Astrocyte (in vitro differentiated cells and primary cell): ENCODE data around the gene RABGAP1L. TPM values are rescaled to one million over a fixed set of nuclear protein-coding genes. Genes with fewer than 3 reads are reported as not detected.

Source experiments
- DNase-seq: peaks from one replicate; pipeline ENCODE4 v3.0.0-alpha.2; 2010; ENCODE audit warnings: low read depth
- FAIRE-seq: peaks from 2 replicates; lab custom pipeline; 2011; peaks lifted over from hg19 to GRCh38; lab: Jason Lieb, UNC
- H2AFZ ChIP-seq: 2 replicates; pipeline ENCODE4 v1.6.0; 2012; ENCODE audit warnings: low read depth, low read length, inconsistent platforms
- H3K27ac ChIP-seq: 2 replicates; pipeline ENCODE4 v1.5.1; 2011; ENCODE audit warnings: low read depth, low read length, inconsistent platforms
- H3K27me3 ChIP-seq: 2 replicates; pipeline ENCODE4 v1.6.0; 2011; ENCODE audit warnings: low read length, inconsistent platforms; ENCODE audit not compliant: insufficient read depth
- H3K36me3 ChIP-seq: 2 replicates; pipeline ENCODE4 v1.5.1; 2011; ENCODE audit warnings: low read length, inconsistent platforms; ENCODE audit not compliant: insufficient read depth
- H3K4me1 ChIP-seq: 2 replicates; pipeline ENCODE4 v1.5.1; 2011; ENCODE audit warnings: low read length, inconsistent platforms; ENCODE audit not compliant: insufficient read depth
- H3K4me2 ChIP-seq: 2 replicates; pipeline ENCODE4 v1.6.0; 2012; ENCODE audit warnings: low read length, inconsistent platforms
- H3K4me3 ChIP-seq: 2 replicates; pipeline ENCODE4 v1.5.1; 2011; ENCODE audit warnings: low read depth, mild to moderate bottlenecking, low read length, inconsistent platforms; ENCODE audit not compliant: insufficient read depth
- H3K79me2 ChIP-seq: 2 replicates; pipeline ENCODE4 v1.6.0; 2012; ENCODE audit warnings: mild to moderate bottlenecking, low read length, inconsistent platforms; ENCODE audit not compliant: insufficient read depth
- H3K9ac ChIP-seq: 2 replicates; pipeline ENCODE4 v1.6.0; 2012; ENCODE audit warnings: mild to moderate bottlenecking, low read length, inconsistent platforms
- H3K9me3 ChIP-seq: 2 replicates; pipeline ENCODE4 v1.5.1; 2012; ENCODE audit warnings: low read depth, mild to moderate bottlenecking, low read length, inconsistent platforms; ENCODE audit not compliant: insufficient read depth
- H4K20me1 ChIP-seq: 2 replicates; pipeline ENCODE4 v1.6.0; 2012; ENCODE audit warnings: low read length, inconsistent platforms; ENCODE audit not compliant: insufficient read depth
- H3K27ac Mint-ChIP-seq: one replicate; pipeline ENCODE4 v1.8.0; 2021; ENCODE audit warnings: mild to moderate bottlenecking, mixed read lengths; ENCODE audit not compliant: unreplicated experiment
- H3K27me3 Mint-ChIP-seq: one replicate; pipeline ENCODE4 v1.8.0; 2021; ENCODE audit warnings: low read depth, mixed read lengths; ENCODE audit not compliant: unreplicated experiment
- H3K36me3 Mint-ChIP-seq: one replicate; pipeline ENCODE4 v1.8.0; 2021; ENCODE audit warnings: low read depth, mixed read lengths; ENCODE audit not compliant: unreplicated experiment
- H3K4me1 Mint-ChIP-seq: one replicate; pipeline ENCODE4 v1.8.0; 2021; ENCODE audit warnings: low read depth, mixed read lengths; ENCODE audit not compliant: unreplicated experiment
- H3K4me3 Mint-ChIP-seq: one replicate; pipeline ENCODE4 v1.8.0; 2021; ENCODE audit warnings: mild to moderate bottlenecking, moderate library complexity, mixed read lengths; ENCODE audit not compliant: unreplicated experiment
- H3K9me3 Mint-ChIP-seq: one replicate; pipeline ENCODE4 v1.8.0; 2021; ENCODE audit warnings: mild to moderate bottlenecking, mixed read lengths; ENCODE audit not compliant: unreplicated experiment
- EZH2 ChIP-seq: IDR thresholded peaks from 2 replicates; pipeline ENCODE4 v1.6.1; 2012; ENCODE audit warnings: mild to moderate bottlenecking, low read length, inconsistent platforms; ENCODE audit not compliant: insufficient read depth
- total RNA-seq: library from RNA; stranded (reverse); gene quantifications from 2 replicates; pipeline ENCODE4 v1.2.1, GENCODE V29; 2021
- TF ChIP-seq, protein P1 (sequence below): IDR thresholded peaks from 2 replicates; pipeline ENCODE4 v1.5.1; 2011; ENCODE audit warnings: low read depth, mild to moderate bottlenecking, inconsistent platforms, low read length, moderate library complexity; ENCODE audit not compliant: insufficient read depth

The RABGAP1L gene
- total RNA-seq, 1 donor from 2014 or later = 40.2 TPM

DNA sequence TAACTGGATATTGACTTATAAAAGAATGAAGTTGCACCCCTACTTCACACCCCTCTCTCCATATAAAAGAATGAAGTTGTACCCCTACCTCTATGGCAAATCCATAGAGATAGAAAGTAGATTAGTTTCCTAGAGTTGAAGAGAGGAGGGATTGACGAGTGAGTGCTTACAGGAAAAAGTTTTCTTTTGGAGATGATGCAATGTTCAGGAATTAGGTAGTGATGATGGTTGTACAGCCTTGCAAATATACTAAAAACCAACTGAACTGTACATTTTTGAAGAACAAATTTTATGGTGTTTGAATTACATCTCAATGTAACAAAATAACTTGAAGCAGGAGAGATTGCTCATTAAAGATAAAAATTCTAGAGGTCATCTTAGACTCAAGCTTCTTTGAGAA lies 561.3 kb downstream of the RABGAP1L start:
- H3K4me2 ChIP-seq = no peak overlapping the region
- no peaks in the 10 kb centered on the region for H4K20me1 ChIP-seq
- H3K4me1 ChIP-seq = no peaks in the 10 kb centered on the region
- H3K27me3 Mint-ChIP-seq = no peaks in the 10 kb centered on the region
- no peaks in the 10 kb centered on the region for H3K79me2 ChIP-seq
- H3K9me3 ChIP-seq = no peaks in the 10 kb centered on the region
- H3K4me1 Mint-ChIP-seq = no peaks in the 10 kb centered on the region
- H3K36me3 Mint-ChIP-seq = peaks cover 4% of the 10 kb centered on the region
- DNase-seq (no peak), FAIRE-seq (no peak)
- no peak overlapping the region for H3K4me3 Mint-ChIP-seq
- TF ChIP-seq, protein P1, sequence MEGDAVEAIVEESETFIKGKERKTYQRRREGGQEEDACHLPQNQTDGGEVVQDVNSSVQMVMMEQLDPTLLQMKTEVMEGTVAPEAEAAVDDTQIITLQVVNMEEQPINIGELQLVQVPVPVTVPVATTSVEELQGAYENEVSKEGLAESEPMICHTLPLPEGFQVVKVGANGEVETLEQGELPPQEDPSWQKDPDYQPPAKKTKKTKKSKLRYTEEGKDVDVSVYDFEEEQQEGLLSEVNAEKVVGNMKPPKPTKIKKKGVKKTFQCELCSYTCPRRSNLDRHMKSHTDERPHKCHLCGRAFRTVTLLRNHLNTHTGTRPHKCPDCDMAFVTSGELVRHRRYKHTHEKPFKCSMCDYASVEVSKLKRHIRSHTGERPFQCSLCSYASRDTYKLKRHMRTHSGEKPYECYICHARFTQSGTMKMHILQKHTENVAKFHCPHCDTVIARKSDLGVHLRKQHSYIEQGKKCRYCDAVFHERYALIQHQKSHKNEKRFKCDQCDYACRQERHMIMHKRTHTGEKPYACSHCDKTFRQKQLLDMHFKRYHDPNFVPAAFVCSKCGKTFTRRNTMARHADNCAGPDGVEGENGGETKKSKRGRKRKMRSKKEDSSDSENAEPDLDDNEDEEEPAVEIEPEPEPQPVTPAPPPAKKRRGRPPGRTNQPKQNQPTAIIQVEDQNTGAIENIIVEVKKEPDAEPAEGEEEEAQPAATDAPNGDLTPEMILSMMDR = no peak
- TF ChIP-seq EZH2 = no peak
- no peak overlapping the region for H2AFZ ChIP-seq
- H3K4me3 ChIP-seq = no peak overlapping the region
- no peaks in the 10 kb centered on the region for H3K9me3 Mint-ChIP-seq
- H3K27ac ChIP-seq = no peak overlapping the region
- no peak overlapping the region for H3K9ac ChIP-seq
- H3K27ac Mint-ChIP-seq = no peak overlapping the region
- no peaks in the 10 kb centered on the region for H3K36me3 ChIP-seq
- no peaks in the 10 kb centered on the region for H3K27me3 ChIP-seq

- no peaks in the 10 kb centered on the region for H3K9me3 Mint-ChIP-seq
- Histone ChIP-seq H3K36me3 (no peaks in the 10 kb centered on the region), H3K4me1 (no peaks in the 10 kb centered on the region), H3K27me3 (no peaks in the 10 kb centered on the region), H2AFZ (no peak overlapping the region), H3K4me2 (no peak overlapping the region), H3K9me3 (no peaks in the 10 kb centered on the region), H3K9ac (no peak overlapping the region), H4K20me1 (no peaks in the 10 kb centered on the region), H3K27ac (no peak overlapping the region), H3K79me2 (no peaks in the 10 kb centered on the region), H3K4me3 (no peak overlapping the region)
- H3K27ac Mint-ChIP-seq = no peak overlapping the region
- FAIRE-seq (no peak), DNase-seq (no peak)
- TF ChIP-seq, protein P1 = no peak
- TF ChIP-seq EZH2 = no peak
- no peaks in the 10 kb centered on the region for H3K27me3 Mint-ChIP-seq
- no peaks in the 10 kb centered on the region for H3K4me1 Mint-ChIP-seq
- no peak overlapping the region for H3K4me3 Mint-ChIP-seq
- H3K36me3 Mint-ChIP-seq = peaks cover 4% of the 10 kb centered on the region
These were observed 561.9 kb downstream of the RABGAP1L start for GRCh38 chr1:174721246-174721645.

DNA sequence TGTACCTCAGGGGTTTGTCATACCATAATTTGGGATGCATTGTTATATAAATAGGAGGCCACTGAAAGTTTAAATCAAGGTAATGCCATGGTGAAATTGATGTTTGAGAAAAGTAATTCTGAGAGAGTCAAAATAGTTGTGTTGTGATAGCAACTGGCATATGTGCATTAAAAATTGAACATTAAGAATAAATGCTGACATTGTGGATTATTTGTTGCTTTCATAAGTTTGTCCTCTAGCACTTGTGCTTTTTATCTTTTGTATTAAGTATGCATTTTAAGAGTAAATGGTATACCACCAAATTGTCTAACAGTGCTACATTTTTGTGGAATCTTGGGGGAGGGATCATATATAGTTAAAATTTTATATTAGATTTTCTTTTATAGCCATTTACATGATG lies 564.5 kb downstream of the RABGAP1L start:
- Histone ChIP-seq H3K36me3 (no peaks in the 10 kb centered on the region), H3K9me3 (no peaks in the 10 kb centered on the region), H3K9ac (no peak overlapping the region), H3K27me3 (no peaks in the 10 kb centered on the region), H3K4me1 (no peaks in the 10 kb centered on the region), H3K79me2 (no peaks in the 10 kb centered on the region), H3K4me3 (no peak overlapping the region), H3K27ac (no peak overlapping the region), H3K4me2 (no peak overlapping the region), H2AFZ (no peak overlapping the region), H4K20me1 (no peaks in the 10 kb centered on the region)
- Mint-ChIP-seq H3K27ac (no peak overlapping the region), H3K36me3 (peaks cover 4% of the 10 kb centered on the region), H3K4me1 (no peaks in the 10 kb centered on the region), H3K4me3 (no peak overlapping the region), H3K9me3 (no peaks in the 10 kb centered on the region), H3K27me3 (no peaks in the 10 kb centered on the region)
- FAIRE-seq = no peak
- DNase-seq = no peak
- TF ChIP-seq, protein P1 = no peak
- TF ChIP-seq EZH2 = no peak
